ENCODE results near the gene ZKSCAN5. TPM values are rescaled to one million over a fixed set of nuclear protein-coding genes. Genes with fewer than 3 reads are reported as not detected.

Gene ZKSCAN5
- total and polyA plus RNA-seq, 2 experiments from 2014 or later: 4.6 to 13.4 TPM

GRCh38 chr7:99499371-99499720, 5.1 kb upstream of the ZKSCAN5 start:
- no peak for TF ChIP-seq CTCF (conservative IDR thresholded peaks at IDR 0.05; ENCODE audit: low read depth in 2 of 2)
- no peak for TF ChIP-seq ZNF114 (CRISPR knock-in tag; IDR thresholded peaks at IDR 0.05)
- TF ChIP-seq NANOG (IDR thresholded peaks at IDR 0.05; ENCODE audit: borderline replicate concordance): no peak
- TF ChIP-seq ZNF462 (CRISPR knock-in tag; IDR thresholded peaks at IDR 0.05): no peak
- TF ChIP-seq REST (IDR thresholded peaks at IDR 0.05; ENCODE audit: unreplicated experiment): no peak
- TF ChIP-seq EZH2phosphoT487 (IDR thresholded peaks at IDR 0.05; ENCODE audit: unreplicated experiment): no peak
- H3F3A ChIP-seq (replicated peaks; ENCODE audit: low read depth): 0 out of 2 replicates have a peak, but pooled peaks cover 26% of the 10 kb centered on the region
- no peaks in the 10 kb centered on the region for H3K27me3 ChIP-seq (ENCODE audit: insufficient read depth)
- ATAC-seq (no peak), DNase-seq (ENCODE audit: low spot score) (no peak)
- H3K9me2 ChIP-seq (ENCODE audit: insufficient read depth): no peaks in the 10 kb centered on the region
- H4K20me1 ChIP-seq (replicated peaks; ENCODE audit: insufficient read depth): peaks cover 24% of the 10 kb centered on the region
- peak overlapping the region; percentile 94 for H3K4me2 ChIP-seq
- Mint-ChIP-seq H3K4me3 (peak overlapping the region; percentile 99), H3K27me3 (ENCODE audit: insufficient read depth, low read depth, poor library complexity) (peaks cover 4% of the 10 kb centered on the region), H3K9me3 (peaks cover 22% of the 10 kb centered on the region), H3K36me3 (ENCODE audit: low read depth) (peaks cover 43% of the 10 kb centered on the region), H3K4me1 (peaks cover 13% of the 10 kb centered on the region), H3K27ac (peak overlapping the region; percentile 100)
- peak overlapping the region; percentile 98 for H3K27ac ChIP-seq (ENCODE audit: low read depth)
- peaks cover 24% of the 10 kb centered on the region for H3K36me3 ChIP-seq (ENCODE audit: insufficient read depth)
- peaks cover 53% of the 10 kb centered on the region for H3K79me2 ChIP-seq (replicated peaks; ENCODE audit: insufficient read depth)
- peak overlapping the region; percentile 89 for H2AFZ ChIP-seq
- peak overlapping the region; percentile 85 for H3K4me3 ChIP-seq
- H3K4me1 ChIP-seq (ENCODE audit: insufficient read depth): peaks cover 18% of the 10 kb centered on the region; the same call in 1 of the 2 replicates
